Smooth muscle cell (in vitro differentiated cells): ENCODE measurements around the gene SSX2IP. TPM values are rescaled to one million over a fixed set of nuclear protein-coding genes. Genes with fewer than 3 reads are reported as not detected.

ENCODE experiments used
- DNase-seq: peaks from one replicate; lab custom pipeline; 2025; ENCODE audit not compliant: unreplicated experiment; lab: John Stamatoyannopoulos, UW
- H2AFZ ChIP-seq: fragments of 200-600 bp; sonication (generic); 2 replicates; pipeline ENCODE4 v1.6.0; 2016; ENCODE audit warnings: antibody characterized with exemption, low read depth, mild to moderate bottlenecking
- H3F3A ChIP-seq: fragments of 200-600 bp; sonication (generic); 2 replicates; pipeline ENCODE4 v1.6.0; 2017; ENCODE audit warnings: antibody characterized with exemption, low read depth
- H3K27ac ChIP-seq: fragments of 200-600 bp; sonication (generic); 2 replicates; pipeline ENCODE4 v1.5.1; 2016; ENCODE audit warnings: low read depth, mild to moderate bottlenecking
- H3K27me3 ChIP-seq: fragments of 200-600 bp; sonication (generic); 2 replicates; pipeline ENCODE4 v1.6.1; 2016; ENCODE audit warnings: low read depth, mild to moderate bottlenecking
- H3K36me3 ChIP-seq: fragments of 200-600 bp; sonication (generic); 2 replicates; pipeline ENCODE4 v1.5.1; 2016; ENCODE audit warnings: low read depth
- H3K4me1 ChIP-seq: fragments of 200-600 bp; sonication (generic); 2 replicates; pipeline ENCODE4 v1.5.1; 2016; ENCODE audit warnings: low read depth
- H3K4me2 ChIP-seq: fragments of 200-600 bp; sonication (generic); 2 replicates; pipeline ENCODE4 v1.6.0; 2016; ENCODE audit warnings: mild to moderate bottlenecking
- H3K4me3 ChIP-seq: fragments of 200-600 bp; sonication (generic); 2 replicates; pipeline ENCODE4 v1.5.1; 2016; ENCODE audit warnings: mild to moderate bottlenecking
- H3K79me2 ChIP-seq: fragments of 200-600 bp; sonication (generic); 2 replicates; pipeline ENCODE4 v1.6.0; 2016; ENCODE audit warnings: low read depth, mild to moderate bottlenecking
- H3K9ac ChIP-seq: fragments of 200-600 bp; sonication (generic); 2 replicates; pipeline ENCODE4 v1.6.0; 2016; ENCODE audit warnings: low read depth
- H3K9me3 ChIP-seq: fragments of 200-600 bp; sonication (generic); replicated peaks from 2 replicates; pipeline ENCODE4 v1.5.1; 2016; ENCODE audit warnings: low read depth
- H4K20me1 ChIP-seq: fragments of 200-600 bp; sonication (generic); 2 replicates; pipeline ENCODE4 v1.6.0; 2016; ENCODE audit warnings: low read depth
- WGBS: methylation state at CpG from one replicate; pipeline ENCODE4 v1.1.7; 2016; ENCODE audit warnings: low lambda C conversion rate; 5-methylcytosine and 5-hydroxymethylcytosine counted together
- polyA plus RNA-seq: library from polyadenylated mRNA; unstranded; fragments of >200 nt; fragmentation: Nextera tagmentation; extraction: Ambion mirVana; gene quantifications from 2 replicates; pipeline ENCODE4 v1.2.1, GENCODE V29; 2016
- total RNA-seq: library from RNA; depleted of rRNA; stranded (reverse); fragments of >200 nt; gene quantifications from 2 replicates; pipeline ENCODE4 v1.2.3, GENCODE V29; 2014
- TF ChIP-seq, protein P1 (sequence below): fragments of 200-600 bp; sonication (generic); IDR thresholded peaks from 2 replicates; pipeline ENCODE4 v1.5.1; 2017; ENCODE audit warnings: borderline replicate concordance, mild to moderate bottlenecking, antibody characterized with exemption; ENCODE audit not compliant: insufficient read depth, poor library complexity, severe bottlenecking

Gene SSX2IP
- total and polyA plus RNA-seq, 2 experiments from 2014 or later, result 27.4 to 69.7 TPM

DNA sequence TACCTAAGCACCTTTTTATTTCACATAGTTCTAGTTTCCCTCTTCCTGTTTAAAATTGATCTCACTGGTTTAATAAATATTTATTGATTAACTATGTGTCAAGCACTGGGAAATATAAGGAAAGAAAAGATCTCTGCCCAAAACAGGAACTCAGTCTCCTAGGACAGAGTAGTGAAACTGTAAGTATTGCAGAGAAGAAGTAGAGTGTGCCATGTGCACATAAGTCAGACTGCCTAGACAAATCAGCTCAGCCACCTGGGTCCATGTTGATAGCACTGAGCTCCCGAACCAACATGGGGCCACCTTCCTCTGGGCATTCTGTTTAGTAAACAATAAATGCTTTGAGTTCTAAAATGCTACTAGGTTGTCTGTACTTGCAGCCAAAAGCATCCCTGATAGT, 9.8 kb upstream of the SSX2IP start:
- TF ChIP-seq, protein P1, sequence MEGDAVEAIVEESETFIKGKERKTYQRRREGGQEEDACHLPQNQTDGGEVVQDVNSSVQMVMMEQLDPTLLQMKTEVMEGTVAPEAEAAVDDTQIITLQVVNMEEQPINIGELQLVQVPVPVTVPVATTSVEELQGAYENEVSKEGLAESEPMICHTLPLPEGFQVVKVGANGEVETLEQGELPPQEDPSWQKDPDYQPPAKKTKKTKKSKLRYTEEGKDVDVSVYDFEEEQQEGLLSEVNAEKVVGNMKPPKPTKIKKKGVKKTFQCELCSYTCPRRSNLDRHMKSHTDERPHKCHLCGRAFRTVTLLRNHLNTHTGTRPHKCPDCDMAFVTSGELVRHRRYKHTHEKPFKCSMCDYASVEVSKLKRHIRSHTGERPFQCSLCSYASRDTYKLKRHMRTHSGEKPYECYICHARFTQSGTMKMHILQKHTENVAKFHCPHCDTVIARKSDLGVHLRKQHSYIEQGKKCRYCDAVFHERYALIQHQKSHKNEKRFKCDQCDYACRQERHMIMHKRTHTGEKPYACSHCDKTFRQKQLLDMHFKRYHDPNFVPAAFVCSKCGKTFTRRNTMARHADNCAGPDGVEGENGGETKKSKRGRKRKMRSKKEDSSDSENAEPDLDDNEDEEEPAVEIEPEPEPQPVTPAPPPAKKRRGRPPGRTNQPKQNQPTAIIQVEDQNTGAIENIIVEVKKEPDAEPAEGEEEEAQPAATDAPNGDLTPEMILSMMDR, result no peak
- WGBS, result 65% methylated on average over 1 of the region's 1 CpG
- H3K9ac ChIP-seq, result no peak overlapping the region
- H3K4me3 ChIP-seq, result no peak overlapping the region
- DNase-seq, result no peak
- H3K4me1 ChIP-seq, result peaks cover 30% of the 10 kb centered on the region
- H3K27ac ChIP-seq, result peak overlapping the region; percentile 63
- H3K27me3 ChIP-seq, result no peaks in the 10 kb centered on the region
- H3K79me2 ChIP-seq, result no peaks in the 10 kb centered on the region
- H3F3A ChIP-seq, result peaks cover 29% of the 10 kb centered on the region
- H3K36me3 ChIP-seq, result no peaks in the 10 kb centered on the region
- H2AFZ ChIP-seq, result peak overlapping the region; percentile 45
- H4K20me1 ChIP-seq, result no peaks in the 10 kb centered on the region
- H3K4me2 ChIP-seq, result peak overlapping the region; percentile 87
- no peaks in the 10 kb centered on the region for H3K9me3 ChIP-seq

DNA sequence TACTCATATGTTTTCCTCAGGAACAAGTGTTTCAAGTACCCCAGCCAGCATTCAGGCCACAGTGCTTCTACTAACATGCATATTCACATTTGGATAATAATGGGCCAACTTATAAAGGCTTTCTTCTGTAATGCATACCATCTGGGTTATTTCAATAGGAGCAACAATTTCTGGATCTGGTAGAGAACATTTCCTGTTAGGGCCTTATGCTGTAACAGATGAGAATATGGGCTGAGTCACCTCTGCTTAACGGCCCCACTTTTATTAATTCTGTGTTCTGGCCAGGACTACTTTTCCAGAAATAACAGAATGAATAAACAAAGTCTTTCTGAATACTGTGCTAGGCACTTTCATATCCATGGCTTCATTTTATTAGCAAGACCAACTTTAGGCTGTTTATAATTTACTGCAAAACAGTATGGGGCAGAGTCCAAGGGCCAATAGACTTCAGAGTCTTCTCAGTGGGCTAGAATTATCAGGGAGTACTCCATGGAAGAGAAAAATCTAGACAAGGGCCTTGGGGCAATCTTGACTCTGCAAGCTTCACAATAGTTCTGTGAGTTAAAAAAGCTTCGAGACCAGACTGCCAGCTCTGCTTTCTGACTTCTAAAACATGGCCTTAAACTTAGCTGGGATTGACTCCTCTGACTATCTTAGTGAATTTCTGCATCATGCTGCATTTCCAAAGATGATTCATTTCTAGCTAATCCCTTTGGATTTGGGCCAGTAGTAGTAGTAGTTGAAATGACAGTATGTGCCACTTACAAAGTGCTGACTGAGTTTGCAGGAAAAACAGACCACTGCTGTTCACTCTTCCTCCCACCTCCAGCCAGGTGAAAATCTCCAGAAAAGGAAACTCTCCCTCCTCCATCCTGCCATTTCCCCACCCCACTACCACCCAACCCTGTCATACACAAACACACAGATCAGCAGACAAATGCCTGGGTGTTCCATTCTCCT, 8.2 kb upstream of the SSX2IP start:
- Histone ChIP-seq H3K4me1 (peaks cover 30% of the 10 kb centered on the region), H3F3A (peaks cover 33% of the 10 kb centered on the region), H3K27ac (peak overlapping the region; percentile 94), H3K4me2 (peak overlapping the region; percentile 76), H2AFZ (no peak overlapping the region), H3K27me3 (no peaks in the 10 kb centered on the region), H3K36me3 (no peaks in the 10 kb centered on the region), H3K9me3 (no peaks in the 10 kb centered on the region), H4K20me1 (no peaks in the 10 kb centered on the region), H3K79me2 (no peaks in the 10 kb centered on the region), H3K4me3 (no peak overlapping the region), H3K9ac (peak overlapping the region; percentile 69)
- 4% methylated on average over 2 of the region's 2 CpGs for WGBS
- TF ChIP-seq, protein P1, result no peak
- DNase-seq, result no peak

GRCh38 chr1:84693785-84694184, 3.5 kb upstream of the SSX2IP start:
- peaks cover 32% of the 10 kb centered on the region for H3F3A ChIP-seq
- peaks cover 8% of the 10 kb centered on the region for H3K79me2 ChIP-seq
- TF ChIP-seq, protein P1, result no peak
- no peak for DNase-seq
- no peaks in the 10 kb centered on the region for H3K9me3 ChIP-seq
- H3K4me2 ChIP-seq, result no peak overlapping the region
- H3K36me3 ChIP-seq, result no peaks in the 10 kb centered on the region
- peaks cover 22% of the 10 kb centered on the region for H3K4me1 ChIP-seq
- no peaks in the 10 kb centered on the region for H3K27me3 ChIP-seq
- H3K4me3 ChIP-seq, result no peak overlapping the region
- peak overlapping the region; percentile 7 for H3K27ac ChIP-seq
- no peak overlapping the region for H2AFZ ChIP-seq
- H4K20me1 ChIP-seq, result no peaks in the 10 kb centered on the region
- WGBS, result 35% methylated on average over 1 of the region's 1 CpG
- H3K9ac ChIP-seq, result no peak overlapping the region

DNA sequence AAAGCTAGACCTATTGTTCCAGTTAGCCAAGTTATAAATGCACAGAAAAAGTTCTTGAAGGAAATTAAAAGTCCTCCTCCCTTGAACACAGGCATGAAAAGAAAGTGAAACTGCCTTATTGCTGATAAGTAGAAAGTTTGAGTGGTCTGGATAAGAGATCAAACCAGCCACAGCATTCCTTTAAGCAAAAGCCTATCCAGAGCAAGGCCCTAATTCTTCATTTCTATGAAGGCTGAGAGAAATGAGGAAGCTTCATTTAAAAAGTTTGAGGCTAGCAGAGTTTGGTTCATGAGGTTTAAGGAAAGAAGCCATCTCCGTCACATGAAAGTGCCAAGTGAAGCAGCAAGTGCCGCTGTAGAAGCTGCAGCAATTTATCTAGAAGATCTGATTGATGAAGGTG, 2.7 kb upstream of the SSX2IP start:
- Histone ChIP-seq H2AFZ (peak overlapping the region; percentile 32), H3K27me3 (no peaks in the 10 kb centered on the region), H3K9ac (no peak overlapping the region), H3K4me1 (peaks cover 26% of the 10 kb centered on the region), H3K79me2 (peaks cover 16% of the 10 kb centered on the region), H3K9me3 (no peaks in the 10 kb centered on the region), H3K27ac (peak overlapping the region; percentile 25), H3K36me3 (no peaks in the 10 kb centered on the region), H4K20me1 (peaks cover 7% of the 10 kb centered on the region), H3K4me2 (peak overlapping the region; percentile 63), H3F3A (peaks cover 25% of the 10 kb centered on the region), H3K4me3 (peak overlapping the region; percentile 1)
- TF ChIP-seq, protein P1, result no peak
- WGBS, result 70% methylated on average over 2 of the region's 2 CpGs
- DNase-seq, result no peak
